Hematopoietic multipotent progenitor cell treated with erythropoietin and hydrocortisone succinate and interleukin-3 and kit ligand, for 4 days (in vitro differentiated cells): ENCODE data around the gene THAP6.
"Not testable (repeated sequence)": the region's sequence is repeated elsewhere in the genome, so short reads cannot be mapped to it uniquely, and the experiment has no call there.

Experiments
- DNase-seq: peaks from one replicate; pipeline ENCODE4 v3.0.0-alpha.2; 2015

Gene THAP6, protein sequence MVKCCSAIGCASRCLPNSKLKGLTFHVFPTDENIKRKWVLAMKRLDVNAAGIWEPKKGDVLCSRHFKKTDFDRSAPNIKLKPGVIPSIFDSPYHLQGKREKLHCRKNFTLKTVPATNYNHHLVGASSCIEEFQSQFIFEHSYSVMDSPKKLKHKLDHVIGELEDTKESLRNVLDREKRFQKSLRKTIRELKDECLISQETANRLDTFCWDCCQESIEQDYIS

DNA sequence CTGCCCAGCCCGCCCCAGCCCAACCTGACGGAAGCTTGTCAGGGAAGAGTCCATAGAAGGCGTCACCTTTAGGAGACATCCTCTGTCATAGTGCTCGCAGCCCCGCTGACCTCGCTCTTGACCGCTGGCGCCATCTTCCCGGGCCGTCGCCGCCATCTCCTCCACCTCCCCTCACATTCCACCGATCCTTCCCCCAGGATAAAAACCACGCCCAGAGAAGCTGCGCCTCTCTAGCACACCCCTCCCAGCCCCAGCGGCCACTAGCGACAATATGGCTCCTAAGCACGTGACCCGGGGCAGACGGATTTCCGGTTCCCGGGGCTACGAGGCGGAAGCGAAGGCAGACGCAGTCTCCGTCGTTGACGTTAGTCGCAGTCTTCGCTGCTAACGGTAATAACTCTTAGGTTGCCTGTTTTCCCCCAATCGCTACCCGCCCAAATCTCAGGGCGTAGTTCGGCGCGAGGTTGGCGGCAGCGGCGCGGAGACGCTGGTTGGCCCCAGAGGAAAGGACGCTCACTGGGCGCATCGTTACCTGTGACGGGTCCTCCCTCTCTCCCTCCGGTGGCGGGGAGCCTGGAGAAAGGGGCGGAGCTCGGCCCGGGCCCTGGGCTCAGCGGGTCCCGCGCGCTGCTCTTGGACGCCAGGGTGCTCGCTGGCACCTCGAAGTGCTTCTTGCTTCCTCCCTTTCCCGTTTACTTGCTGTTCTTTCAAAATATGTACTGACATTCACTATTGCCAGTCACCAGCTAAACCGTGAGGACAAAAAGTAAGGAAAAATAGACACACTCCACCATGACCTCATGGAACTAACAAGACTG is at the start of gene THAP6, which contains the start of gene RCHY1:
Gene THAP6, plus strand, starts transcription at position 343 of the 818 bp plus-strand sequence. CDS start 980 bp downstream, outside the sequence.
Gene RCHY1, minus strand, starts transcription at position 273 of the 818 bp plus-strand sequence. Its CDS starts 117 bp downstream, at position 156.
- DNase-seq: peak; percentile 98

DNA sequence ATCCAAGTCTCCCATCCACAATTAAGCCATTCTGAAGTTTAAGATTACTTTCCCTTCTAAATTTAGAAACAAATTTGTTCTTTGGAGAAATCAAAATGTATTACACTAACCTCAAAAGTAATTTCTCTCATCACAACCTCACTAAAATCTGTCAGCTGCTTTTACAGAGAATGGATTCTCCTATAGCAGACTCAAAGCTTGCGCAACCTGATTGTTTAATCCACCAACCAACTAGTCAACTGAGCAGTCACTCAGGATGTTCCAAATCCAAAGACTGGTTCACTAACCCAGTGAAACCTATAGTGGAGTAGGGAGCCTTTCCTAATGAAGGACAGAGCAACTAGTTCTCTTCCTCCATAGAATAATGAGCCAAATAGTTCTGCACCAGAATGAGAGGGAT is 44.4 kb upstream of the THAP6 start:
- DNase-seq: no peak

DNA sequence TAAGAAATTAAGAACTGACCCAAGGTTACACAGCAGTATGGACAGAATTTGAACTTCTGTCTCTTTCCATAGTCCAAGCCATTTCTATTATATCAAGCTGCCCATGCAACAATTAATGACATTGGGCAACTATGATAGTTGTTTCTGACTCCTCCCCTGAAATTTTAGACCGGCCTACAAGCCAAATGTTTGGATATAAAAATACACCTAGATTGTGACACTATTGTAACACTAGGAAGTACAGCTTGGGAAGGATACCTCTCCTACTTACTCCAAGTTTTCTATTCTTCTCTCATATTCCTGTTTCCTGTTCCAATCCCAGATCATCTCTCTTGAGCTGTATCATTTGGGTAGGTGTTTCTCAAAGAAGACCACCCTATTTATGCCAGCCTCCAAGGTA is 43.5 kb upstream of the THAP6 start:
- no peak for DNase-seq

DNA sequence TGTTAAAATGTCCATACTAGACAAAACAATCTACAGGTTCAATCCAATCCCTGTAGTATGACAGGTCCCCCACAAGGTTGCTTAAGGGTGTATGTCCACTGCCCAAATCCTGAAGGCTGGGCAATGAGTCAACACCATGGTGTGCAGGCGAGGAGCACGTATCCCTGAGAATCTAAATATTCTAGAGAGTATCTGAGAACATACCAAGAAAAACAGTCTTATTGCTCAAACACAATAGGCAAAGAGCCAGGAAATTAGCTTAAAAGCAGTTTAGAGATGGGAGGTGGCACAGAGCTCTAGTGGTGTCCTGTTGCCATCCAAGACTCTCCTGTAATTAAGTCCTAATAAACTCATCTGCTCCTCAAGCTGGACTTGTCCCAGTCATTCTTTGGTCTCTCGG is 37.1 kb upstream of the THAP6 start:
- no peak for DNase-seq

DNA sequence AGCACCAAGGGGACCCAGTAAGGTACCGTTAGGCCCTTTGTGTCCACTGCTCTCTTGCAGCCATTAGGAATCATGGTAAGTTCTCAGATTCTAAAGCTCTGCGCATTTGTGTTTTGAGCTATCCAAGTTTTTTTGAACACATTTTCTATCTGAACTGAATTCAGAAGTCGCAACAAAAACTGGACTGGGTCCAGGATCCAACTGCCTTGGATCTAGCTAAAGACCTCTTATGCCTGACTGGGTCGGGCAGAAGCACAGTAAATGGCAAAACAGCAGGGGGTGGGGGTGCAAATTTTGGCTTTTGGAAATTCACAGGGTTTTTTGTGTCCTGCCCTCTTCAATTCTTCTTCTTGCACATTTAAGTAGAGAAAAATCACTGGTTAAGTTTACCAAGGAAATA is 30.1 kb upstream of the THAP6 start:
- no peak for DNase-seq

DNA sequence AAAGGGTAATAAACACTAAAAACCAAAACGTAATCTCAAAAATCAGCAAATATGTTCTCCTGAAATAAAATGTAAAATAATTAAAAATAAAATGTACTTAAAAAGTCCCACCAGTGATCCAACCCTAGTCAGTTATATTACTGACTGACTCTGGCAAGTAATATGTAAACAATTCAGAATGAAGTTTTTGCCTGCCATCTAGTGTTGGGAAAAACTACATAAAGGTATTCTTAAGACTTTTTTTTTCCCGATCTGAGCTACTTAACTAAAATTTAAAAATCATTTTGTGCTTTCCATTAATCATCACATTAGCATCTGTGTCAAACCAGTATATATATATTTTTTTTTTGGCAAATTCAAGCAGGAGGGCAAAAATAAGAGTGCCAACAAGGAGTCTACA is 24.1 kb upstream of the THAP6 start:
- DNase-seq: peak; percentile 56

DNA sequence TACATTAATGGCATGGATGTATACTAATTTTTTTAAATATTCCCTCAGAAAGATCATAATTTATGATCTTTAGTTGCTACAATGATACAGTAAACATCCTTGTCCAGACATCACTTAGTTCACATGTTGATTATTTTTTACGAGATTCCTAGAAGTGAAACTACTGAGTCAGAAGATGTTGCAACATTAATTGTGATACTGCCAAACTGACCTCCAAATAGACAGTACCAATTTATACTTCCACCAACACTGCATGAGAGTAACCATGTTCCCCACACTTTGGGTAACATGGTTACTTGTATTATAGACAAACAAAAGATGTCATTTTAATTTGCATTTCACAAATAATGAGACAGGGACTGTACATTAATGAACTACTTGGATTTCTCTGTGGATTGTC is 19.7 kb upstream of the THAP6 start:
- DNase-seq: no peak

DNA sequence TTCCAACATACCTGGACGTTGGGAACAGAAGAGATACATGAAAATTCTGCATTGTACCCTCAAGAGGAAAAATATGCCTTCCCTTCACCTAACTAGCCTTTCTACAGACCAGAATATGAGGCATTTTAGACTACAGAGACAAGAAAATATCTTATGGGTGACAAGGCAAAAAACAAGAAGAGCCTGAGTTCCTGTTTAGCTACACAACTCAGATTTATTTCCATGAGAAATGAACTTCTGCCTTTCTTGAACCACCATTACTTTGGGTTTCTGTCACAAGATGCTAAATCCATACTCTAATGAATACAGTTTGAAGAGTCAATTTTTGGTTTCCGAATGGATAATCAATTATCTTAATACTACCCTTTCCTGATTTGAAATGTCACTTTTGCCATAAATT is 18.8 kb upstream of the THAP6 start:
- DNase-seq: peak; percentile 24

DNA sequence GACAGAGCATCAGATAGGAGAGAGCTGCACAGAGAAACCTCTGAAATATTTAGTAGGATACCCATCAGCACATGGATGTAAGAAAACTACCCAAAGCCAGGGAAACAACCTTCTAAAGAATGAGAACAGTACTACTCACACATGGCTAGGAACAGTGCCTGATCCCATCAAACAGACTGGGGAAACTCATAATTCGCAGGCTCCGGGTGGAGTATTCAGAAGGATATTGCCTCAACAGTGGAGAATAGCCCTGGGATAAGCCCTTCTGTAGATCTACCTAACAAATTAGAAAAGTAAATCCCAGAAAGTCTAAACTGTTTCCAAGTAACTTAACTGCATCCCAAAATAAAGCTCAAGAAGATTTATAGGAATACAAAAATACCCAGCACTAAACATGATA is 17.9 kb upstream of the THAP6 start:
- no peak for DNase-seq

DNA sequence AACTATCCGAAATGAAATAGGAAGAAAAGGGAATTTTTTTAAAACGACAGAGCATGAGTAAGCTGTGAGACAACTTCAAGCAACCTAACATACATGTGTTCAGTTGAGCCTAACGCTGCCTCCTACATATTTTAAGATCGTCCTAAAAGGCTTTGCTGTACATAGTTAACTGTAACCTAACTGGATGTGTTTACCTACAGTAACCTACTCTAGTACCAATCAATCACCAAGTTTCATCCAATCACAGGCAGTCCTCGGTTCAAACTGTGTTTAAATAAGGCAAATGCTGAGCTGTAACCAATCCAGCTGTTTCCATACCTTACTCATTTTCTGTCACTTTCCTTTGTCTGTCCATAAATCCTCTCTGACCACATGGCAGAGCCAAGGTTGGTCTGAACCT is 17.1 kb upstream of the THAP6 start:
- no peak for DNase-seq

DNA sequence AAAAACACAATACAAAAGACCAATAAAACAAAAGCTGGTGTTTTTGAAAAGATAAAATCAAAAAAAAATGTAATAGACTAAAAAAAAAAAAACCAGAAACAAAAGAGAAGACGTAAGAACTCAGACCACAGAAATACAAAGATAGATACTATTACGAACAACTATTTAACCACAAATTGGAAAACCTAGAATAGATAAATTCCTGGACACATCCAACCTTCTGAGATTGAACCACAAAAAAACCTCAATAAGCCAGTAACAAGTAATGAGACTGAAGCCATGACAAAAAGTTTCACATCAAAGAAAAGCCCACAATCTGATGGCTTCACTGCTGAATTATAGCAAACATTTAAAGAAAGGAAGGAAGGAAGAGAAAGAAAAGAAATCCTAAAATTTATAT is 16.2 kb upstream of the THAP6 start:
- DNase-seq: no peak

DNA sequence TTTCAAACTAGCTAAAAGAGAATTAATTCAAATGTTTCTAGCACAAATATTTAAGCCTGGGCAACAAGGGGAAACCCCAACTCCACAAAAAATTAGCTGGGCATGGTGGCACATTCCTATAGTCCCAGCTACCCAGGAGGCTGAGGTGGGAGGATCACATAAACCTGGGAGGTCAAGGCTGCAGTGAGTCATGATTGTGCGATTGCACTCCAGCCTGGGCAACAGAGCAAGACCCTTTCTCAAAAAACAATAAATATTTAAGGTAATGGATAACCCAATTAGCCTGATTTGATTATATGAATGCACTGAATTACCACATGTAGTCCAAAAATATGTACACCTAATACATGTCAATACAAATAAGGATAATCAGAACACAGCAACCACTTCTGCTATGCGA is 14.4 kb upstream of the THAP6 start:
- no peak for DNase-seq

DNA sequence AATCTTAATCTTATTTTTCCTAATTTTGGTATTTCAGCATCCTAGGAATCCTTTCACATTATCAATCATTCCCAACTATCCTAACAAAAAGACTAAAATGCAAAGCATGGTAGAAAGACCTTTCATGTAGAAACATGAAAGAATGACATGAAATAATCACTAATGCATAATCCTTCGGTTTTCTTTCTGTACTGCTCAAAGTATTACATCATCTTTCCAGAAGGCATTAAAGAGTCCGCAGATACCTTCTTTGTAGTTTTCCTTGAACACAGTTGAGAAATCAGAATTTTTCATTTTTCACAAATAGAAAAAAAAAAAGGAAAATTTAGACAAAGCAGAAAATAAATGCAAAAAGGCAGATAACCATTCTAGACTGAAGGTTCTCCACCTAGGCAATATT is 11.6 kb upstream of the THAP6 start:
- no peak for DNase-seq

DNA sequence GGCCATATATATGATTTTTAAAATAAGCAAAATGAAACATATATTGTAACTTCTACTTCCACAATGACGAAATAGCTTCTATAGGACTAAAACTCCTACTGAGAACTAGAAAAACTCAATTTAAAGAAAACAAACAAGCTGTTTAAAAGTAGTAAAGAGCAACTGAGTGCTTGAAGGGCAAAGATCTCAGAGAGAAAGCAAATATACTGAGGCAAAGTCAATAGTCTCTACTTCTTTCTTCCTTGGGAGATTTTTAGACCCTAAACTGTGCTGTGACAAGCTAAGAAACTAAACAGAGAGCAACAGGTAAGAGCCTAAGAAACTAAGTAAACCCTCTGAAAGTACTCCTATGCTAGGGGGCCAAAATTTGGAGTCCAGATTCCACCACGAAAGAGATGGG is 8.6 kb upstream of the THAP6 start:
- no peak for DNase-seq

DNA sequence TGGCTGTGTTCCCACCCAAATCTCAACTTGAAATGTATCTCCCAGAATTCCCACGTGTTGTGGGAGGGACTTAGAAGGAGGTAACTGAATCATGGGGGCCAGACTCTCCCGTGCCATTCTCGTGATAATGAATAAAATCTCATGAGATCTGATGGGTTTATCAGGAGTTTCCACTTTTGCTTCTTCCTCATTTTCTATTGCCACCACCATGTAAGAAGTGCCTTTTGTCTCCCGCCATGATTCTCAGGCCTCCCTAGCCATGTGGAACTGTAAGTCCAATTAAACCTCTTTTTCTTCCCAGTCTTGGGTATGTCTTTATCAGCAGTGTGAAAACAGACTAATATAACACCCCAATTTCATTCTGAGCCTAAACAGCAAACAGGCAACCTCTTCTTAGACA is 4.7 kb upstream of the THAP6 start:
- peak; percentile 22 for DNase-seq

DNA sequence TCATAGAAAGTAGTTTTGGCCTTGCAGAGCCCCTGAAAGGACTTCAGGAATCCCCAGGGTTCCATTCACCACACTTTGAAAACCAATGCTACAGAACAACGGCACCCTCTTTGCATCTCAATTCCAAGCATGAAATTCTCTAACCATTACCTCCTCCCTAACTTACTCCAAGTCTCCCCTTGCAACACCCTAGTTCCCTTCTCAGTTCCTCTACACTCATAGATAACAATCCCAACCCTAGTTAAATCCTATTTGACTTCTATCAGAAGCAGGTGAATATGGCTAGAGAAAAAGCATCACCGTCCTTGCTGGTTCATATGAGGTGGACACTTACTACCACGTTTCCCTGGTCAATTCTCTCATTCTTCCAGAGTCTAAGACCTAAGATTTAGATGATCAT is 2.4 kb upstream of the THAP6 start:
- no peak for DNase-seq

DNA sequence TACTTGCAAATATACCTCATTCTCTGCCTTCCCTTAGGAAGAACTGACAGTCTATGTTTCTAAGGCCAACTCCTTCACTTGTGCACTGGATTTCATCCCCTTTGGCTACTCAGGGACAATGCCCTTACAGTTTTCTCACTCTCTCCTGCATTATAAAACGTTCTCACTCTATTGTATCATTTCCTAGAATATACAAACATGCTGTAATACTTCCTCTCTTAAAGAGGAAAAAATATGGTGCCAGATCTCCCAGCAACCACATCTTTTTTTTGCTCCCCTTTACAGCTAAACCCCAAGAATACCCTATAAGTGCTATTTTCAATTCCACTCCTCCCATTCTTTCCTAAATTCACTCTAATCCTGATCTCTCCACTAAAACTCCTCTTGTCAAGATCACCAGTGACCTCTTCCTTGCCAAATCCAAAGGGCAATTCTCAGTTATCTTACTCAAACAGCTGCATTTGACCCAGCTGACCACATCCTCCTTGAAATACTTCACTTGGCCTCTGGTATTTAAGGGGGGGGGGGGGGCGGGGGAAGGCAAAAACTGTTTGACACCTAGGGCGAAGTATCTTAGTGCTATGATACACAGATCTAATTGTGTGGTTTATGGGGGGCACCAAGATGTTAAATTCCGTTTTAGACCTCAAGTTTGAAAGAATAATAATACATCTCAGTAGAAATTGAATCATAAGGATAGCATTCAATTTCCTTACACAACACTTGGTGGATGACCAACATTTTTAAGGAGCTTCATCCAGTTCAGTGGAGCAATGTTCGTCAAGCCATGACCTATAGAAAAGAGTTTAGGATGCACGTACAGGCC is 1.7 kb upstream of the THAP6 start:
- peak; percentile 93 for DNase-seq

DNA sequence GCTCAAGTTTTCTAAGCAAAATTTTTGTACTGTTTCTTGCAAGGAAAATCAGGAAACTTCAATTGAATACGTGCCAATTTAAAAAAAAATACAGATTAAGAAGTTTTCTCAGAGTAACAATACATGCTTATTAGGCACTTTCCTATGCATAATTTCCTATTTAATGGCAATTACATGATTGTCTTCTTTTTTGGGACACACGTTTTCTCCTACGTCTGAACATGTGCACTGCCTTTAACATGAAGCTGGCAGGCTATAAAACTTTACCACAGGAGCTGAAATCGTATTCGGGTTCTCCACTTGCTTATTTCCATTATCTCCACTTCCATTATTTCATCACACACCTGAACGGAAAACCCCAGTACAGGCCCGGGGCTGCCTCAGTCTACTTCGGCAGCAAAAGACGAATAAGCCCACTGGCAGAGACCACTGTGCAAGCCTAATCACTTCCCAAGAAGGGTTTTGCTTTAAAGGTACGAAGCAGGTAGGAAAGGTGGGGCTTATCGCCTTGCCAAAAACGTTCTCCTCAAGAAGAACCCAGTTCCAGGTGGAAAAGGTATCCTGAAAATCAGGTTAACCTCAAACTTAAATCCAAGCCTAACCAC is 645 bp upstream of the THAP6 start:
- DNase-seq: peak; percentile 30

DNA sequence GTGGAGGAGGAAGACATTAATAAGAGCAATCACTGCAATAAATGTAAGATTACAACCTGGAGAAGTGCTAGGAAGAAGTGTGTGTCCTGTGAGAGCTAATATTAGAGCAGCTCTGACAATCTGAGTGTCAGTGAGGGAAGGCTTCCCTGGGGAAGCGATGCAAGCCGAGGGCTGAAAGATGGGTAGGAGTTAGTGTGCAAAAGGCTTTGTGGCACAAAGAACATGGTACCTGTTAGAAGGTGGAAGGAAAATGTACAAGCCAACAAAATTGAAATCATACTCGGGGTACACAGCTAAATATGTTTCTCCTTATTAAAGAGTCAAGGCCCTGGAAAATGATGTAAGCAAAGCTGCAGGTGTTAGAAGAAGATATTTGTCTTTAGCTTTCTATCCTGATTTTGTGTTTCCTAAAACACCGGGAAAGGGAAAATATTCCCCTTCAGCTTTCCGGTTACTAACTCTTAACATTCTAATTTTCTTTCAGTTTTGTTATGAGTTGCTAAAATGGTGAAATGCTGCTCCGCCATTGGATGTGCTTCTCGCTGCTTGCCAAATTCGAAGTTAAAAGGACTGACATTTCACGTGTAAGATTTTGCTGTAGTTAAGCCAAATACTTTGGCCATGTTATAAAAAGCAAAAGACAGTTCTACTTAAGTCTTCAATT is 808 bp downstream of the THAP6 start:
- DNase-seq: peak; percentile 9

DNA sequence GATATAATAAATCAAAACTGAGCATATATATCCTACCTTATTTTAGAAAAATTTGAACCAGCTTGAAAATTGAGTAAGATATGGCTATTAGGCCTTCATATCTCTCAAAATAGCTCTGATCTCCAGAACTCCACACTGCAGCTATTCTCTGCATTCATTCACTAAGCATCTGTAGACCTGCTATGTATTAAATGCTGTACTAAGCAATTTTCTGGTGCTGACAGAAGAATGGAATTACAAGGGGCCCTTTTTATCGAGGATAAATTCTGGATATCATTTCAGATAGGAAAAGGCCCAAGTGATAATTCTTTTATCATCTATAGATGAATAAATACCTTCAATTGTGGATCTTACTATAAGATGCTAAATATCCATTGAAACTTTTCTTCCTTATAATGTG is 1.9 kb downstream of the THAP6 start:
- no peak for DNase-seq

DNA sequence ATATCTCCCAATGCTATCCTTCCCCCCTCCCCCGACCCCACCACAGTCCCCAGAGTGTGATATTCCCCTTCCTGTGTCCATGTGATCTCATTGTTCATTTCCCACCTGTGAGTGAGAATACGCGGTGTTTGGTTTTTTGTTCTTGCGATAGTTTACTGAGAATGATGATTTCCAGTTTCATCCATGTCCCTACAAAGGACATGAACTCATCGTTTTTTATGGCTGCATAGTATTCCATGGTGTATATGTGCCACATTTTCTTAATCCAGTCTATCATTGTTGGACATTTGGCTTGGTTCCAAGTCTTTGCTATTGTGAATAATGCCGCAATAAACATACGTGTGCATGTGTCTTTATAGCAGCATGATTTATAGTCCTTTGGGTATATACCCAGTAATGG is 5.2 kb downstream of the THAP6 start:
- not testable (repeated sequence) for DNase-seq

DNA sequence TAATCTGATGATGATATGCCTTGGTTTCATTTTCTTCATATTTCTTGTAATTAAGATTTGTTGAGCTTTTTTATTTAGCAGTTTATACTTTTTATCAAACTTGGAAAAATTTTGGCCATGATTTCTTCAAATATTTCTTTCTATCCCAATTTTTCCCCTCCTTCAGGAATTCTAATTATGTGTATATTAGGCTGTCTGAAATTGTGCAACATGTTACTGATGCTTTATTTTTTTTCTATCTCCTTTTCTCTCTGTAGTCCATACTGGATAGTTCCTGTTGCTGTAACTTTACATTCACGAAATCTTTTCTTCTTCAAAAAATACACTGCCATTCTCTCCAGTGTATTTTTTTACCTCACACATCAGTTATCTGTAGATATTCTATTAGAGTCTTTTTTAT is 10.8 kb downstream of the THAP6 start:
- no peak for DNase-seq

DNA sequence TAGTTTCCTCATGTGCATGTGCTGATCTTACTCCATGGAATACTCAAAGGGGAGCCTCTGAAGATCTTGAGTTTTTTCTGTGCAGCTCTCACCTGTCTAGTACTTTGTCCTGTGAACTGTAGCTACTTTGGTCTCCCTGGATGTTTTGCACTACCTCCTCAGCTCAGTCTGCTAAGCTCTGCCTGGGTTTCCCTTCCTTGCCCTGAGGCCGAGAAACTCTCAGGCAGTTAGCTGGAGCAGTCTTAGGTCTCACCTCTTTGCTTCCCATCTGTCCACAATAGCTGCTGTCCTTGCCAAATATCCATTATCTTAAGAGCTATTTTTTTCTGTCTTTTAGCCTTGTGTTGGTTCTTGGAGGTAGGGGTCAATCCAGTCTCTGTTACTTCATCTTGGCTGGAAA is 11.6 kb downstream of the THAP6 start:
- no peak for DNase-seq
